Colonic mucosa (tissue), 4 donors: Measurements from ENCODE around the gene TRMO. TPM values are rescaled to one million over a fixed set of nuclear protein-coding genes. Genes with fewer than 3 reads are reported as not detected.
A peak's percentile ranks its signal among the peaks of the same experiment; 100 is the strongest.

Experiments used
- DNase-seq: peaks from one replicate; pipeline ENCODE4 v3.0.0-alpha.2; 2020
- H3K27ac ChIP-seq: fragments of 200-600 bp; one replicate; pipeline ENCODE4 v1.8.0; 2021
- H3K27me3 ChIP-seq: fragments of 200-600 bp; one replicate; pipeline ENCODE4 v1.8.0; 2021
- H3K36me3 ChIP-seq: fragments of 200-600 bp; one replicate; pipeline ENCODE4 v1.8.0; 2021
- H3K4me1 ChIP-seq: fragments of 200-600 bp; one replicate; pipeline ENCODE4 v1.8.0; 2021; ENCODE audit warnings: mild to moderate bottlenecking
- H3K4me3 ChIP-seq: fragments of 200-600 bp; one replicate; pipeline ENCODE4 v1.8.0; 2021
- H3K9ac ChIP-seq, 2 donors: one replicate each; pipeline ENCODE4 v1.7.0; 2013; ENCODE audit warnings: control low read depth in 2 of 2, low read depth in 2 of 2, low read length in 2 of 2
- H3K9me3 ChIP-seq: fragments of 200-600 bp; one replicate; pipeline ENCODE4 v1.8.0; 2021
- intact Hi-C: fragments of 100-400 bp; cut with DNase I; formaldehyde crosslinking; loops from one replicate; pipeline ENCODE4 v1.14.1; 2022
- total RNA-seq, 2 donors: library from RNA; stranded (reverse); fragmentation: NEBNext Ultra II Directional in 1 of 2; extraction: Animal tissue kit (Norgen Biotek cat#: 25700) in 1 of 2; gene quantifications; one replicate each; pipeline ENCODE4 v1.2.1, GENCODE V29; 2021
- TF ChIP-seq, protein P1 (sequence below): fragments of 200-600 bp; IDR thresholded peaks from one replicate; pipeline ENCODE4 v1.8.0; 2022; ENCODE audit warnings: antibody characterized with exemption, mild to moderate bottlenecking
- donor health status: healthy.
- donor health status: DM: no; HTN: no; CAD: no.
- donor health status: DM: no; HTN: no; CAD: no.

The TRMO gene
- total RNA-seq, 2 donors from 2014 or later, result 10.2 to 11.9 TPM

- Histone ChIP-seq H3K27ac (no peak overlapping the region), H3K4me1 (no peaks in the 10 kb centered on the region), H3K9me3 (no peaks in the 10 kb centered on the region), H3K9ac (no peak overlapping the region), H3K27me3 (no peaks in the 10 kb centered on the region), H3K4me3 (no peak overlapping the region), H3K36me3 (no peaks in the 10 kb centered on the region)
- DNase-seq, result no peak
- TF ChIP-seq, protein P1, sequence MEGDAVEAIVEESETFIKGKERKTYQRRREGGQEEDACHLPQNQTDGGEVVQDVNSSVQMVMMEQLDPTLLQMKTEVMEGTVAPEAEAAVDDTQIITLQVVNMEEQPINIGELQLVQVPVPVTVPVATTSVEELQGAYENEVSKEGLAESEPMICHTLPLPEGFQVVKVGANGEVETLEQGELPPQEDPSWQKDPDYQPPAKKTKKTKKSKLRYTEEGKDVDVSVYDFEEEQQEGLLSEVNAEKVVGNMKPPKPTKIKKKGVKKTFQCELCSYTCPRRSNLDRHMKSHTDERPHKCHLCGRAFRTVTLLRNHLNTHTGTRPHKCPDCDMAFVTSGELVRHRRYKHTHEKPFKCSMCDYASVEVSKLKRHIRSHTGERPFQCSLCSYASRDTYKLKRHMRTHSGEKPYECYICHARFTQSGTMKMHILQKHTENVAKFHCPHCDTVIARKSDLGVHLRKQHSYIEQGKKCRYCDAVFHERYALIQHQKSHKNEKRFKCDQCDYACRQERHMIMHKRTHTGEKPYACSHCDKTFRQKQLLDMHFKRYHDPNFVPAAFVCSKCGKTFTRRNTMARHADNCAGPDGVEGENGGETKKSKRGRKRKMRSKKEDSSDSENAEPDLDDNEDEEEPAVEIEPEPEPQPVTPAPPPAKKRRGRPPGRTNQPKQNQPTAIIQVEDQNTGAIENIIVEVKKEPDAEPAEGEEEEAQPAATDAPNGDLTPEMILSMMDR, result no peak
- intact Hi-C loops, result loop anchor here (5.0 kb wide), 1 partner anchor 191 kb away; no protein-coding TSS in a partner anchor
Measured at GRCh38 chr9:97903177-97903576, 19.1 kb downstream of the TRMO start.

DNA sequence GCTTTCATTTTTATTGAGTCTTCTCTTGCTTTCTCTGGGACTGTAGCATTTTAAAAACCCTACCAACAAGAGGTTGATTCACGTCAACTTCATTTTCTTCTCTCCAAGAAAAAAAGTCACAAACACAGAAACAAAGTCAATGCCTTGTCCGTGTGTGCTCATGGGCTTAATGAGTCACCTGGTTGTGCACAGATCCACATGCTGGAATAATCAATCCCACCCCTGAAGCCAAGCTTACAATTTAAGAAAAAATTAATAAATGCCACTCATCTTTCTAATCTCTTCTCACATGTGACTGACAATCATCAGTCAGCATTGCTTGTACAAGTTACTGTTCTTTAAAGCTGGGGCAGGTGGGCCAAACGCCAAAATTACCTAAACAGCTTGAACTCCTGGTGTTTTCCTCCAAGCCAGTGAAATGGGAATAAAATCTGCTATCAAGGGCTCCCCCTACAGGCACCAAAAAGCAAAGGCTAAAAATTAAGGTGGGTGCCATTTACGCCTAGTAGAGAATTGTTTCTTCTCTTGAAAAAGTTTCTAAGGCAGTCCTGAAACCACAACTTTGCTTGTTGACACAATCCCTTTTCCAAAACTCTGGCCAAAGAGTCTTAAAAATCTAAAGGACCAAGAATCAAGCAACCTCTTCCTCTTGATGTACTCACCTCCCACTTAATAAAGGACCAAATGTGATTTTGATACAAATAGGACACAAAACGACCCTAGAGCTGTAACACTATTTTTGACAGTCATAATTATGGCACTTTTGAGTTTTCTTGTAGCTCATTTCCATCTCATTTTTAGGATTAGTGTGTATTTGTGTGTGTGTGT is 21.3 kb downstream of the TRMO start:
- Histone ChIP-seq H3K4me3 (no peak overlapping the region), H3K9me3 (no peaks in the 10 kb centered on the region), H3K9ac (no peak overlapping the region), H3K27me3 (no peaks in the 10 kb centered on the region), H3K36me3 (no peaks in the 10 kb centered on the region), H3K27ac (no peak overlapping the region), H3K4me1 (no peaks in the 10 kb centered on the region)
- DNase-seq, result no peak
- intact Hi-C loops, result loop anchor here (5.0 kb wide), 1 partner anchor 189 kb away; no protein-coding TSS in a partner anchor
- TF ChIP-seq, protein P1, result peak; percentile 47

- Histone ChIP-seq H3K27me3 (no peaks in the 10 kb centered on the region), H3K4me1 (no peaks in the 10 kb centered on the region), H3K9ac (no peak overlapping the region), H3K9me3 (no peaks in the 10 kb centered on the region), H3K4me3 (no peak overlapping the region), H3K27ac (no peak overlapping the region), H3K36me3 (no peaks in the 10 kb centered on the region)
- intact Hi-C loops, result loop anchor here (5.0 kb wide), 1 partner anchor 188 kb away; no protein-coding TSS in a partner anchor
- no peak for DNase-seq
- TF ChIP-seq, protein P1, result no peak
Measured at GRCh38 chr9:97900103-97900737, 22.1 kb downstream of the TRMO start.

- H3K27ac ChIP-seq, result no peak overlapping the region
- intact Hi-C loops, result no loop called here
- no peaks in the 10 kb centered on the region for H3K4me1 ChIP-seq
- H3K9me3 ChIP-seq, result no peaks in the 10 kb centered on the region
- H3K9ac ChIP-seq, result no peak overlapping the region
- no peaks in the 10 kb centered on the region for H3K27me3 ChIP-seq
- H3K4me3 ChIP-seq, result no peak overlapping the region
- DNase-seq, result no peak
- TF ChIP-seq, protein P1, result no peak
- no peaks in the 10 kb centered on the region for H3K36me3 ChIP-seq
Measured at GRCh38 chr9:97895695-97896332, 26.5 kb downstream of the TRMO start.

DNA sequence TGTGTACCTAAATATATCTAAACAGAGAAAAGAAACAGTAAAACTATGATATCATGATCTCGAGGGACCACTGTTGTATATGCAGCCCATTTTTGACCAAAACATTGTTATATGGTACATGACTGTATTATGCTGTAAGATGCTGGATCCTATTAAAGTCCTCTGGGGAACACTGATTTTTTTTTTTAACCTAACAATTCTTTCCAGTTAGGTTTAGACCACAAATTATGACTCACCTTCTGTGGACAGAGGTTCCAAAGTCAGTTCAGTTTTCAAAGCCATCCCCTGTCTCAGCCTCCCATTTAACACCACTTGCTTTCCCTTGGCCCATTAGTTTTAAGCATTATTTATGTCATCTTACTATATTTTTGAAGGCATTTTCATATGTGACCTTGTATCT is 27.1 kb downstream of the TRMO start:
- Histone ChIP-seq H3K9me3 (no peaks in the 10 kb centered on the region), H3K27me3 (no peaks in the 10 kb centered on the region), H3K36me3 (no peaks in the 10 kb centered on the region), H3K4me1 (no peaks in the 10 kb centered on the region), H3K9ac (no peak overlapping the region), H3K27ac (no peak overlapping the region), H3K4me3 (no peak overlapping the region)
- TF ChIP-seq, protein P1, result no peak
- no peak for DNase-seq
- intact Hi-C loops, result no loop called here
